HG02610 (cell line): ENCODE data around the gene USH1C.

Experiments
- ATAC-seq: cut with Tn5 transposase; IDR thresholded peaks from one replicate; pipeline ENCODE4 v1.9.1; 2021; ENCODE audit warnings: mild to moderate bottlenecking, moderate library complexity; ENCODE audit not compliant: unreplicated experiment

Gene USH1C

DNA sequence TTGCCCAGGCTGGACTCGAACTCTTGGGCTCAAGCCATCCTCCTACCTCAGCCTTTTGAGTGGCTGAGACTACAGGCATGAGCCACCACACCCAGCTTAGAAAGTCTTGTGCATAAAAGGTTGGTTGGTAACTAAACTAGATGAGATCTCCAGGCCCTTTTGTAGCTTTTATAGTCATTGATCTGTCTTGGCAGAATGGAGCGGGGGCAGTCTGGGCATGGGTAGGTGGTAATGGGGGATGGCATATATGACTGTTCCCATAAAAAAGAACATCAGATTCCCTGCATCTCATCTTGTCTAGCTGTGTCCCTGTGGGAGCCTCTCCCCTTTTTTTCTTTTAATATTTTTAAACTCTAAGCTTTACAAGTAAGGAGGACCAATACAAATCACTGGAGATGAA, 97.7 kb downstream of the USH1C start:
- no peak for ATAC-seq

DNA sequence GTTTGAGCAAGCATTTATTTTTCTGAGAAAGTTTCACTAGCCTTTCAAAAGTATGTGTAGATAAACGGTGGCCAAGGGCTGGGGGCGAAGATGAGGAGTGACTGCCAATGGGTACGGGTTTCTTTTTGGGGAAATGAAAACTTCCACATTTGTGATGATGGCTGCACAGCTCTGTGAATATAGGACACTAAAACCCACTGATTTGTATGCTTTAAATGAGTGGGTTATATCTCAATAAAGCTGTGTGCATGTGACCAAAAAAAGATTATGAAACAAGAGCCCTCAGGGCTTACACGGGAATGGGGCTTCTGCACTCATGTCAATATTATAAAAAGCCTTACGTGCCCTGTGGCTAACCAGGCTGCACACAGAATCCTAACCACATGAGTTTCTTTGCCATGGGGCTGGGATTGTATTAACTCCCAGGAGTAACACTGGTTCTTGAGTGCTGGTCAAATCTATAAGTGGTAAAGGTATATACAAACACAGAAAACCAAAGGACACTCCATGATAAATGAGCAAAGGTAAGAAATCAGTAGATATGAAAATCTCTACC, 98.9 kb downstream of the USH1C start:
- no peak for ATAC-seq

GRCh38 chr11:17443926-17444690, 100.1 kb downstream of the USH1C start:
- no peak for ATAC-seq
